GM18520 (cell line): Measurements from ENCODE around the gene NIPAL3.
"Not testable (repeated sequence)": the region's sequence is repeated elsewhere in the genome, so short reads cannot be mapped to it uniquely, and the experiment has no call there.

ENCODE experiments used
- ATAC-seq: cut with Tn5 transposase; IDR thresholded peaks from one replicate; pipeline ENCODE4 v1.9.1; 2021; ENCODE audit not compliant: unreplicated experiment

The NIPAL3 gene

GRCh38 chr1:24487455-24487854 is 71.9 kb downstream of the NIPAL3 start:
- ATAC-seq: no peak

DNA sequence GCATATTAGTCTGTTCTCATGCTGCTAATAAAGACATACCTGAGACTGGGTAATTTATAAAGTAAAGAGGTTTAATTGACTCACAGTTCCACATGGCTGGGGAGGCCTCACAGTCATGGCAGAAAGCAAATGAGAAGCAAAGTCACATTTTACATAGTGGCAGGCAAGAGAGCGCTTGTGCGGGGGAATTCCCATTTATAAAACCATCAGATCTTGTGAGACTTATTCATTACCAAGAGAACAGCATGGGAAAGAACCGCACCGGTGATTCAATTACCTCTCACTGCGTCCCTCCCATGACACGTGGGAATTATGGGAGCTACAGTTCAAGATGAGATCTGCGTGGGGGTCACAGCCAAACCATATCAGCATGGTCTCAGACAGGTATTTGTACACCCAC is 72.6 kb downstream of the NIPAL3 start:
- not testable (repeated sequence) for ATAC-seq

- ATAC-seq: no peak
Measured at GRCh38 chr1:24489674-24490073, 74.1 kb downstream of the NIPAL3 start.

GRCh38 chr1:24490101-24490781 is 74.6 kb downstream of the NIPAL3 start:
- no peak for ATAC-seq

DNA sequence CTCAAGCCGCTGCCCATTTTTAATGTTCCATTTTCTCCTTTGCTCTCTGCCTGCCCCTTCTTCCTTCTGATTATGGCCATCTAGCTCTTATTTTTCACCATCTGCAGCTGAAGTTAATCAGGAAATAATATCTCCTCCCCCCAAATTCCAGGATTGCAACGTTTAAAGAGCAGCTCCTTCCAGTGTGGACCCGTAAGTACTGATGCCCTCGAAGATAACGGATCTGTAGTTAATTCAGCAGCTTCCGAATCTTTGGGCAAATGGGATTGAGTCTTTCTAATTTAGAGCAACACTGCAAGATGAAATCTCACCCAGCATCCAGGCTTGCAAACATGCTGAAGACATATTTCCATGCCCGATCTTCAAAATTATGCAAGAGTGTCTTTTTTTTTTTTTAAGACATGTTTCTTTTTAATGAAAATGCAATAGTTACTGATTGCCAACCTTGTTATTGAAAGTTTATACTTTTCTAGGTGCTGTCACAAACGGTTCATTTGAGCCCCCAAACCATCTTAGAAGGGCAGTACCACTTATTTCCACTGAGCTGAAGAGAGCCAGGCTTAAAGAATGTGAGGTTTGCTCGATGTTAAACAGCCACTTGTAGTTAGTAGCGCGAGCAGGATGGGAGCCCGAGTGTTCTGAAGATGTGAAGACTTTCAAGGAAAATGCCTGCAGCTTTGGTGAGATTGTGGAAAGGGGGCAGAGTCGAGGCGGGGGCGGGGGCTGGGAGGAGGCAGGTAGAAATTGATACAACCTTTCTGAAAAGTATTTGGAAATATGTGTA is 76.2 kb downstream of the NIPAL3 start:
- ATAC-seq: no peak

GRCh38 chr1:24492935-24493334 is 77.3 kb downstream of the NIPAL3 start:
- not testable (repeated sequence) for ATAC-seq

- no peak for ATAC-seq
Measured at GRCh38 chr1:24493785-24494184, 78.2 kb downstream of the NIPAL3 start.

DNA sequence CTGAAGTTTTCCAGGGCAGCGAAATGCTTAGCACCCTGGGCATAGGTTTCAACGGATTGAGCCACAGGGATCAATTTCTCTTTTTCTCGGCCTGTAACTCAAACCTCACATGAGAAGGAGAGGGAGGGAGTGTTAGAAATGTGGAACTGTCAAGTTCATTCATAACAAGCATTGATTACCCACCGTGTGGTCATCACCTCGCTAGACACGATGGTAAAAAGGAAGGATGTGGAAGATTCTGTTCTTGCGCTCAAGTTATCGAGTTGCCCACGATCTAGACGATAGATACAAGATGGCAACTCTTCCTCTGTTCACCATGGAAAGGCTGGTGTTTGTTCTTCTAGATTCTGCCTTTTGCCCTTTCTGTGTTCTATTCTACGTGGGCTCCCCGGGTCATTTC is 83.0 kb downstream of the NIPAL3 start:
- no peak for ATAC-seq

DNA sequence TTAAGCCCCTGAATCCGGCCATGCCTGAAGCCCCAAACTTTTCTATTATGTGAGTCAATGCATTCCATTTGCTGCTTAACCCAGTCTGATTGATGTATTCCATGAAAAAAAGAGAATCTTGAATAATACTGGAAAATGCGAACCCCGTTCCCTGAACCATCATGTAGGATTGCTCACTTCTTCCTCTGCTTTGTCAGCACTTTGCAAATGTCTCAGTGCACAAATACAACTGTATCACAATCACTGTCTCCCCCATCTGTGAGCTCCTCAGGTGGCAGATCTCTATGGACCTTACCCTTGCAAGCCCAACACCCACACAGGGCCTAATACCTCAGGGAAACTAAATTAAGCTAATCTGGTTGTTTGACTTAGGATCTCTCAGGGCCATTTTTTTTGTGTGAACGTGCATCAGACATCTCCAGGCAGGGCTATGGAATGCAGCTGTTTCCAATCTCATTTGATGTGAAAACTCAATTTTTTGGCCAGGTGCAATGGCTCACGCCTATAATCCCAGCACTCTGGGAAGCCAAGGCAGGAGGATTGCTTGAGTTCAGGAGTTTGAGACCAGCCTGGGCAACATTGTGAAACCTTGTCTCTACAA is 84.9 kb downstream of the NIPAL3 start:
- no peak for ATAC-seq

DNA sequence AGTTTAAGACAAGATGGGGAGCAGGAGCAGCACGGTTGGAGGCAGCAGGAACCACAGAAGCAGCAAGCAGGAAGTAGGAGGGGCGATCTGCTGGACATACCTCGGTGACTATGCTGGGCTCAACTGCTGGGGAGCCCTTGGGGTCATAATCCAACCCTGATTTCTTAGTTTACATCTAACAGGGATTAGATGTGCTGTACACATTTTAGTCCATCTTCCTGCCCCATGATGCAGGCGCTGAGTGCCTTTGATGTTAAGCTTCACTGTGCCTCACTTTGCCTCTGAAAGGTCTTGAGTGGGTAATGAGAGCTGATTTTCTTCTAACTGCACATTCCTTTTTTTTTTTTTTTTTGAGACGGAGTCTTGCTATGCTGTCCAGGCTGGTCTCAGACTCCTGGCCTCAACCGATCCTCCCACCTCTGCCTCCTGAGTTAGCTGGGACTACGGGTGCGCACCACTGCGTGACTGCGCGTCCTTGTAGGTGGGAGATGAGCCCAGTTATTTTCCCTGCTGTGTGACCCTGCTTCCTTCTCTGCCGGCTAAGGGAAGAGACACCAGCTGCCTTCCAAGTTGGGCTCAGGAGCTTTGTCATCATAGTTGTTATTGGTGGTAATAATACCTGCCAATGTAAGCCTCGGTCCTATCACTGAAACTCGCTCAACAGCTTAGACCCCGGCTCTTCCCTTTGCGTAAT is 85.9 kb downstream of the NIPAL3 start:
- ATAC-seq: no peak

GRCh38 chr1:24502065-24502708 is 86.6 kb downstream of the NIPAL3 start:
- peak; percentile 10 for ATAC-seq

DNA sequence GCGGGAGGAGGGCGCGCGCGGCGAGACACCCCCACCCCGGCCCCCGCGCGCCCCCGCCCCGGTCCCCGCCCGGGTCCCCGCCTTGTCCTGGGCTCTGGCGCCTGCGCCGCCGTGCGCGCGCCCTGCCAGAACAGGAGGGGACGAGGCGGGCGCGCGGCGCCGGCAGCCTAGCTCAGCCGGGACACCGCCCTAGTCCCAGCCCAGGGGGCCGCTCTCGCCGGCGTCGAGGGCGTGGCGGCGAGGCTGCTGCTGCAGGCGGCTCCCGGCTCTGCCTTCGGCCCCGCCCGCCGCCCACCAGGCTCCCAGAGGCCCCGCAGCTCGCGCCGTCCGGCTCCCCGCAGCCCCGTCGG is 87.1 kb downstream of the NIPAL3 start, which contains the start of gene RCAN3:
RCAN3 (plus strand) TSS at position 128 of the 350 bp plus-strand sequence. CDS start 11,537 bp downstream, outside the sequence.
- peak; percentile 77 for ATAC-seq

GRCh38 chr1:24503059-24503751 is 87.6 kb downstream of the NIPAL3 start:
- ATAC-seq: no peak

GRCh38 chr1:24503870-24504523 is 88.4 kb downstream of the NIPAL3 start:
- ATAC-seq: no peak

DNA sequence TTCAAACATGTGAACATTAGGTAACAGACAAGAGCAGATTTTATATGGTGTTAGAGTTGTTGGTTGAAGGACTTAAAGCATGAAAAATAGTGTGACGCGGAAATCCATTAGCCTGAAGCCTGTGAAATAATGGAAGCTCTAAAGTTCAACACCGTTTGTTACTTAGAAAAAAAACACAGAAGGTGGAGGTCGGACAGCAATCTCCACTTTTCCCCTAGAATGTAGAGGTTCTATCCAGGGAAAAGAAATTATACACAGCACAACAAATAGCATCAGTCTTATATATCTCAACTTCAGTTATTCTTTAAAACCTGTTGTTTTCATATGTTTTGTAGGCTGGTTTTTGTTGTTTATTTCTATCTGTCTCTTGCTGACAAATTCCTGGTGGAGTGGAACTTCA is 89.0 kb downstream of the NIPAL3 start:
- no peak for ATAC-seq

- ATAC-seq: no peak
Measured at GRCh38 chr1:24505816-24506215, 90.2 kb downstream of the NIPAL3 start.

DNA sequence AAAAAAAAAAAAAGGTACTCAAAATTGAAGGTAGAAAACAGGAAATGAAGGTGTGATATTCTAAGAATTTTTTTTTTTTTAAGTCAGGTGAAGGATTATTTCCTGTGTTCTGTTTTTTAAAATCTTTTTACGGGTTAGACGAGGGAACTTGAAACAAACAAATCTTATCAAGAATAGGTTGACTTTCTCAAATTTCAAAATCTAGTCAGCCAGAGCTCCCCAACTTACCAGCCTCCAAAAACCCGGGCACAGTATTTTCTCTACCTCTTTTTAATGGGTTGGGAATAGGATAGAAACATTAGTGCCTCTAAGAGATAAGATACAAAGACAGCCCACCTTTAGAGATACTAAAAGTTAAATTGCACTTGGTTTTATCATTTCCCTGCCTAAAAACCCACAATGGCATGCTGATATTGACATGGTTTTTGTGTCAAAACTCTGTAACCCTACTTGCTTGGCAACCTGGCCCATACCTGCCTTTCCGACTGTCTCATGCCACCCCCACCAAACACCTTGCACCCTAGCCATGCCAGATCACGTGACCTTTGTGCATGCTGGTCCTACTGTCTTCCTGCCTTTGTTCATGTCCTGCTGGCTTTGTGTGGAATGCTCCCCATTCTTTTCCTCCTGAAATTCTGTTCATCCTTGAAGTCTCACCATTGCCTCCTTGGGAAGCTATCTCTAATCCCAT is 91.2 kb downstream of the NIPAL3 start:
- ATAC-seq: no peak

- no peak for ATAC-seq
Measured at GRCh38 chr1:24507405-24507804, 91.8 kb downstream of the NIPAL3 start.

DNA sequence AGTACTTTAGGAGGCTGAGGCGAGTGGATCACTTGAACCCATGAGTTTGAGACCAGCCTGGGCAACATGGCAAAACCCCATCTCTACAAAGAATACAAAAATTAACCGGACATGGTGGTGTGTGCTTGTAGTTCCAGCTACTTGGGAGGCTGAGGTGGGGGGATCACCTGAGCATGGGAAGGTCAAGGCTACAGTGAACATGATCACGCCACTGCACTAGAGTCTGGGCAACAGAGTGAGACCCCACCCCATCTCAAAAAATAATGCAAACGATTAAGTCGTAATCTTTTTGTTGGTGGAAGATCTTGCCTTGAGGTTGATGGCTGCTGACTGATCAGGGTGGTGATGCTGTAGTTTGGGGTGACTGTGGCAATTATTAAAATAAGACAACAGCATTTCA is 93.3 kb downstream of the NIPAL3 start:
- ATAC-seq: no peak
